Hematopoietic multipotent progenitor cell treated with erythropoietin and hydrocortisone succinate and interleukin-3 and kit ligand, for 8 days (in vitro differentiated cells): ENCODE data around the gene TMEM154.
A peak's percentile ranks its signal among the peaks of the same experiment; 100 is the strongest.

Experiments
- DNase-seq: peaks from one replicate; pipeline ENCODE4 v3.0.0-alpha.2; 2015

TMEM154 gene

DNA sequence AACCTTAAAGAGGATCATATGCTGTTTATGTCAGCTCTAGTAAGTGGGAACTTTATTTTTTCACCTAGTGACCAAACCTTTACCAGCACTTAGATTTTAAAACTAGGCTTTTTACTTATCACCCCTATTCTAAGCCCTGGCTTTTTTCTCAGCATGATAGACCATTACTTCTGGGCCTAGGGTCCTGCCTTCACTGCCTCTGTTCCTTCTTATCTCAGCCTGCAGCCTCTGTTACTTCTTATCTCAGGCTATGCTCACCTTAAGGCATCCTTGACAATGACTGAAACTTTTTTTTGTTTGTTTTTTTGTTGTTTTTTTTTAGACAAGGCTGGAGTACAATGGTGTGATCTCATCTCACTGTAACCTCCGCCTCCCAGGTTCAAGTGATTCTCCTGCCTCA, 59.6 kb downstream of the TMEM154 start:
- peak; percentile 30 for DNase-seq

DNA sequence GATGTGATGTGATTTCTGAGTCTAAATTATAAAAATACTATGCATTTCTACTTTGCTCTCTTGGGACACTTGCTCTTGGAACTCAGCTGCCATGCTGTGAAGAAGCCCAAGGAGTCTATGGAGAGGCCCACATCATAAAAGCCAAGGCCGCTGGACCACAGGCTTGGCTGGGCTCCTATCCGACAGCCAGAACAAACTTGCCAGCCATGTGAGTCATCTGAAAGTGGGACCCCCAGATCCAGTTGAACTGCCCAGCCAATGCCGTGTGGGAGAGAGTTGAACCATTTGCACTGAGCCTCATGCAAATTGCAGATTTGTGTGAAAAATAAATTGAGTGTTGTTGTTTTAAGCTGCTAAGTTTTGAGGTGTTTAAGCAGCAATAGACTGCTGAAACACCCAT, 60.2 kb downstream of the TMEM154 start:
- no peak for DNase-seq

DNA sequence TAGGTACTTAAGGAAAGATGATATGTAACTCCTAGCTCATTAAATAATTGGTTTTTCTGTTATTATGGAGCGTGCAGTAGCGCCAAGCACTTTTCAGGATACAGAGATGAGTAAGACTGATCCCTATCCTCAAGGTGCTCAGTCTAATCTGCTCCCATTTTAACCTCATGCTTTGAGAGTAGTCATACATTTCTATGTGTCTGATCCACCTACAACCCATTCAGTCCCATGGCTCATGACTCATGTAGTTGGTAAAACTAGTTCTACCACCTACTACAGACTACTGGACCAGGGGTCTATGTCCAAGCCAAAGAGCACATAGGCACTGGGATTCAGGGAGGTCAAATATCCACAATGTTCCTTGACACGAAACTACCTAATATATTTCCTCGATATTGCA, 60.8 kb downstream of the TMEM154 start:
- DNase-seq = no peak

DNA sequence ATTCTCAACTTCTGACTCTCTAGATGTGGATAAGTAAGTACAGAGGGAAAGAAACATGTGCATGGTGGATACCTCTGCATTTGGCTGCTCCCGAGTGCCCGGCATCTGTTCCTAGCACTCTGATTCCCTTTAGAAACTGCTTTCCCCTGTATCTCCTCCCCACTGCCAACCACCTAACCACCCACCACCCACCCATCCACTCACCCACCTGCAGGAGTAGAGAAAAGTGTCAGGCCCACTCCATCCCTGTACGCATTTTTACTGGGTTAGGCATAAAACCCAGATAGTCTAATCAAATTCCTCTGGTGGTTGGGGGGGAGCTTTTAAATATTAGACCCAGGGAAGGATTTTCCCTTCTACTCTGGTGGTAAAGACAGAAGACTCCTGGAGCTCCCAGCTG, 63.0 kb downstream of the TMEM154 start:
- no peak for DNase-seq

DNA sequence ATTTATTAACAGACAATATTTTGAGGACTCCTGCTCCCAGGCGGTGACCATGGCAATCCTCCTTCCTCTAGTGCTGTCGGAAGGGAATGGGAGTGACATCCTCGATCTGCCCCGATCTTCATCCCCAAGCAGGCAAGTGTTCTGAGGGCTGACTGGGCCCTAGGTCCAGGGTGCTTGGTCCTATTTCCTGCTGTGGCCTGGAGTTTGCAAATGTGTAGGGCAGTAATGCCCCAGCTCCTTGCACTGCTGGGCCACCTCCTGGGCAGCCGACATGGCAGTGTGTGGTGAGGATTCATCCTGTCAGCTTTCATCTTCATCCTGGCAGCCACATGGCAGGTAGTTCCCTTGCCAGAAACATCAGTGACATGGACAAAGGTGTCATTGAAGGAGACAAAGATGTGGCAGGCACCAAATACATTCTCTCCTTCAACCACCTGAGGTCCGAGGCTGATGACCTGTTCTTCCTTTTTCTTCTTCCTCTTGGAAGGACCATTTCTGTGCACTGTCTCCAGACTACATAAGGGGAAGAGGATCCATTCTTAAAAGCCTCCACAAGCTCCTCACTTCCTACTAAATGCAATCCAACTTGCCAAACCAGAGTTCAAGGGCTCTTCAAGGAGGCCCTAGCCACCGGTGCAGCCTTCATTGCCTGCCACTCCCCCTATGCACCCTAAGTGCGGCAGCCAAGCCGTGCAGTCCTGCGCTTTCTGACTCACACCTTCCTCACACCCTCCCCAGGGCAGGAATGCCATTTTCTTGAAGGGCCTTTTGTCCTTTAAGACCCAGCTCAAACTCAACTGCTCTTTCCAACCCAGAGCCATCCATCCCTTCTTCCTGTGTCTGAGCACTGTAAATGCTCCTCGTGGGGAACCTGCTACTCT, 65.7 kb downstream of the TMEM154 start:
- no peak for DNase-seq

DNA sequence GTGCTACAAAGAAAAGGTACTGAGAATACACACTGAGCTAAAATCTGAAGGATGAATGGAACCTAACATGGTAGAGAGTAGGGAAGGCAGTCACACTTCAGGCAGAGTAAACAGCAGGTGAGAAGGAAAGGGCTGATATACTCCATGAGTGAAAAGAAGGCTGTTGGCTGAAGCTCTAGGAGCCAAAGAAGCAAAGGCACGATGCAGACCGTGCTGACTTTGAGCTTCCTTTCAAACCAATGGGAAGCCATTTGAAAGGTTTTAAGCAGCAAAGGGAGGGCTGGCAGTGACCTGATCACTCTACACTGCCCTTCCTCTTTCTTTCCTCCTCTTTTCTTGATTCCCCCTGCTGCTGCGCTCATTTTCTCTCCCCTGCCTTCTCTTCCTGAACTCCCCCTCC, 66.4 kb downstream of the TMEM154 start:
- DNase-seq = no peak

DNA sequence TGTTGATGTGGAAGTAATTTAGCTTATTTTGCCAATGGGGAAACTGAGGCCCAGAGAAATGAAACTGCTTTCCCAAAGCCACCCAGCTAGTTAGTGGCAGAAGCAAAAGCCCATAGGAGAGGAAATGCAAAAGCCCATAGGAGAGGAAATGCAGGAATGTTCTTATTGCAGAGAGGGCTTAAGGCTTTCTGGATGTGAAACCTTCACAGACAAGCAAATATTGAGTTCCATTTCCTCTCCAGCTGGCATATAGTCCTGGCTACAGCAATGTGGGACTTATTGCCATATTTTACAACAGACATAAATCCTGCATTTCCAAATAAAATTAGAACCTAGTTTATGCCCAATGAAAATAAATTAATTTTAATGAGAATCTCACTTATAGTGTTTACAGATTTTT, 69.7 kb downstream of the TMEM154 start:
- DNase-seq = no peak

DNA sequence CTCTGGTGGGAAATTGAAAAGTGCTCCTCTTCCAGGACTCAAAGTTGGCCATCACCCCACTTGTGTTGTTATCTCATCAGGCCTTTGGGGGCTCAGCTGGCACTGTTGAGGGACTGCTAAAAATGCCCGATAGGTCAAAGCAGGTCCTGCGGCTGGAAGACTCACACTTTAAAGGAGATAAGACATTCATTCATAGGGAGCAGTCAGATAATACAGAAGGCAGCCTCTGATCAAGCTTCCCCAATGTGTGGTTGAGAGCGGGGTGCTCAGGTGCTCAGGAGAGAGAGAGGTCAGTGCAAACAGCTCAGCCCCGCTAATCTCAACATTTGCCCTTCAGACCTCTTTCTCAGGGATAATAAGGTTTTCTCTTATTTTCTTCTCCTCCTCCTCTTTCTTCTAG, 70.3 kb downstream of the TMEM154 start:
- DNase-seq = peak; percentile 97

DNA sequence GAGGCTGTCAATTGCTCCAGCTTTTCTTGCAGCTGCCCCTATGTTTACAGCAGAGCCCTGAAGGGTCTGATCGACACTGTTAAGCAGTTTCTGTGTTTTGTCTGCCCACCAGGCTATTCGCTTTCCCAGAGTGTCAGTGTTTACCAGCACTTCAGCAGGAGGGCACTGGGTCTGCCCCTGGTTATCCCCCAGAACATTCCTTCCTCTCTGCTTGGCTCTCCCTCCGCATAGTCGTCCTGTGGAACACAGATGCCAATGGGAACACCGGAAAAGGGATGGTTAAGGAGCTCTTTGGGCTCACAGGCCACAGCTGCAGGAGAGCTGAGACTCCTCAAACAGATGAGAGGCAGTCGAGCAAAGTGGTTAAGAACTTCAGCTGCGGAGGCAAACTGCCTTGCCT, 72.6 kb downstream of the TMEM154 start:
- DNase-seq = no peak

DNA sequence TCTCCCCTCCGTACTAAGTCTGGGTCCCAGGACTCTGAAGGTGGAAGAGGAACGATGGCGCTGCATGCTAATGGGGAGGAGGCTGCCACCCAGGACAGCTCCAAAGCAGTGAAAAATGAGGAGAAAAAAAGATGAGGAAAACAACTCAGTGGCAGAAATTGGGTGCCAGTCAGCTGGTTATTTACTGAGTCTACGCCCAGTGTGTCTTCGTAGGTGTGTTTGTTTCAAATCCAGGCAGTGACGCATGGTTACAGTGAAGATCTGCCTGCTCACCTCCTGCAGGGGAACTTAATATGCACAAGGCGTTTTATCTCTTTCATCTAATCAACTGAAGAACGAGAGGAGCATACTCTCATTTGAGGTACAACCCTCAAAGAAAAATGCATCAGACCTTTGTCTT, 73.0 kb downstream of the TMEM154 start:
- no peak for DNase-seq

DNA sequence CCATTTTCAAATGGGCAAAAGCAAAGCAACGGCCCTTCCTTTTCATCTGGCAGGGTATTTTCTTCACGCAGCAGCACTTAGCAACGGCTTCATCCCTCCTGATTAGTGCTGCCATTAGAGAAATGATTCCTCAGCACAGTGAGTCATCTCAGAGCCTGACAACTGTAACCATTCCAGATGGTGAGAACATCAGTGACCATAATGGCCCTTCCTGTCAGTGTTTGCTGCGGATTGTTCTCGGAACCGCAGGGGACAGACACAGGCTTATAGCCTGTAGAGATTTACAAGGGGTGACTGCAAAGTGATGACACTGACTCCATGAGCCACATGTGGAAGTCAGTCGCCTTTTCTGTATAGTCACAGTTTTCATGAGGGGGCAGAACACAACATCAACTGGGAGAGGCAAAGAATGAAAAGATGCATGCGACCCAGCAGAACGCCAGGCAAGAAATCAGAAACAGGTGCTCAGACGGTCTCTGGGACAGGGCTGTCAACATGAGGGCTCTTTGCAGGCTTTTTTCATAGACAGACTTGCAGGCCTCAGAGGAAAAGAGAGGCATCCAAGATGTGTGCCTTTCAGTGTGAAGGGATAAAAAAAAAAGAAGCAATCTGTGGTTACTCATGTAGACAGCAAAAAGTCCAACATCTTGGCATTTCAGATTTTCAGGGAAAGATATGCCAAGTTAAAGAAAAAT, 74.0 kb downstream of the TMEM154 start:
- DNase-seq = no peak

DNA sequence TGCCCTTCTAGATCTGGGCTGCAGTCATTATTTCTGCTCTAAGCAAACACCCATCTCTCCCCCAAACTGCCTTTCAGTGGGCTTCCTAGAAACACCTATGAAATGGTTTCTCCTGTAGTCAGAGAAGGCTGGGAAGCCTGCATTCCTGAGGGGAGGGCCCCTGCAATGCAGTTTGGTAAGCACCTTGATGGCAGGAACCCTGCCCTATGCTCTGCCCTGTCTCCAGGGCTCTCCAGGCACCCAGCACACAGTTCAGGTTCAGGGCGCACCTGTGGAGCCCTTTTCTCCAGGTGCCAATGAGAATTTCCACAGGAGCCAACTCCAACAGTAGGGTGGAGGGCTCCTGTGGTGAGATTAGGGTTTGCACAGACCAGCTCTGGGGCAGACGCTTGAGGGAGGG, 74.8 kb downstream of the TMEM154 start:
- no peak for DNase-seq

DNA sequence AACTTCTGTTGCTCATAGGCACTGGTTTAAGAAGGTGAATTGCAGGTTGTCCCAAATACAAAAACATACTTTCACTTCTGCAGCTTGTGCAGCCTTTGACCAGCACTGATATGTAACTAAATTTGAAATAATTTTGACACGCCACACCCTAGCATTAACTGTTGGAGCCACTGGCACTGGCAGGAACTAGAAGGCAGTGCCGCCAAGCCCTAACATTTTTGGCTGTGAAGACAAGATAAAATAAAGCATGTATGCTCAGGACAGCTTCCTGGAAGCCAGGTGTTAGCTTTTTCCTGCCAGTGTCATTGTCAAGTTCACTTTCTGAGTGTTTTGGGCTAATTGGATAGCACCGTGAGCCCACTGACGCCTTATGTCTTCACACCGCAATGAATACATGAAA, 78.6 kb downstream of the TMEM154 start:
- peak; percentile 88 for DNase-seq

DNA sequence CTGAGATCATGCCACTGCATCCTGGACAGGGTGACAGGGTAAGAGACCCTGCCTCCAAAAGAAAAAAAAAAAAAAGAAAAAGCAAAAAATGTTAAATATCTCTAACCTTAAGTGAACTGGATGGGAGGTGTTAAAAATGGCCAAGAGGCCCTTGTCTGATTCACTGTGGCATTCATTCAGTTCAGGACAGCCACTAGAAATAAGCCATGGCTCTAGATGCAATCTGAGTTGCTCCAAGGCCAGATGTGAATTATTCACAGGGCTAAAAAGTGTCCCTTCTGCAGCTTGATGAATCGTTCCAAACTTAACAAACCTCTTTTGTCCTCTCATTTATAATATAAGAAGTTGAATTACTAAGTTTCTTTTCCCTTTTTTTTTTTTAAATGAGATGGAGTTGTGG, 80.2 kb downstream of the TMEM154 start:
- no peak for DNase-seq

DNA sequence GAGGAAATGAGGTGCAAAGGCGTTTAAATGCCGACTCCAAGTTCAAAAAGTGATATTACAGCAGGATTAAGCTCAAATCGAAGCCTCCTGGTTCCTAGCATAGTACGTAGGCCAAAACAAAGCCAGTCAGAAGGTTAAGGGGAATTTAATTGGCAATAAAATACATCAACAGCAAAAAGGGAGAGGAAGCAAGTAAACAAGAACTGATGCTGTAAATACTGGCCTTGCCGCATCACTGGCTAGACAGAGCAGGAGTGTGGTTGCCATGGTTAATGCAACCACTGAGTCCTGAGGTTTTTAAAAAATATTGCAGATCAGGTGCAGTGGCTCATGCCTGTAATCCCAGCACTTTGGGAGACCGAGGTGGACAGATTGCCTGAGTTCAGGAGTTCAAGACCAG, 80.7 kb downstream of the TMEM154 start:
- DNase-seq = no peak

DNA sequence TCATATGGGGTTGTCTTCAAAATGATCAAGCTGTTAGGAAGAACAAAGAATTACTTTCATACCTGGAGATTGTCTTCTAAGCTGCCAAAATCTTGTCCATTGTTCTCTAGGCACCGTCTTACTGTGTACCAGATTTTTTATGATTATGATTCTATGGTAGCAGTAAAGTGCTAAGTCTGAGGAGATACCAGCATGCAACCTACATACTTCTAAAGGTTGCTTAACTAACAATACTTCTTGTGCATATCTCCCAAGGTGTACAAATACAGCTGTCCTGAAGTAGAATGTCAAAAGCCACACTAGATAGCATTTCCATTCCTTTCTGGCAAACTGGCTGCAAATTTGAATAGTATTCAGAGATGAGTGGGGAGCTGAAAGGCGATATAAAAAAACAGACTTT, 81.3 kb downstream of the TMEM154 start:
- no peak for DNase-seq

DNA sequence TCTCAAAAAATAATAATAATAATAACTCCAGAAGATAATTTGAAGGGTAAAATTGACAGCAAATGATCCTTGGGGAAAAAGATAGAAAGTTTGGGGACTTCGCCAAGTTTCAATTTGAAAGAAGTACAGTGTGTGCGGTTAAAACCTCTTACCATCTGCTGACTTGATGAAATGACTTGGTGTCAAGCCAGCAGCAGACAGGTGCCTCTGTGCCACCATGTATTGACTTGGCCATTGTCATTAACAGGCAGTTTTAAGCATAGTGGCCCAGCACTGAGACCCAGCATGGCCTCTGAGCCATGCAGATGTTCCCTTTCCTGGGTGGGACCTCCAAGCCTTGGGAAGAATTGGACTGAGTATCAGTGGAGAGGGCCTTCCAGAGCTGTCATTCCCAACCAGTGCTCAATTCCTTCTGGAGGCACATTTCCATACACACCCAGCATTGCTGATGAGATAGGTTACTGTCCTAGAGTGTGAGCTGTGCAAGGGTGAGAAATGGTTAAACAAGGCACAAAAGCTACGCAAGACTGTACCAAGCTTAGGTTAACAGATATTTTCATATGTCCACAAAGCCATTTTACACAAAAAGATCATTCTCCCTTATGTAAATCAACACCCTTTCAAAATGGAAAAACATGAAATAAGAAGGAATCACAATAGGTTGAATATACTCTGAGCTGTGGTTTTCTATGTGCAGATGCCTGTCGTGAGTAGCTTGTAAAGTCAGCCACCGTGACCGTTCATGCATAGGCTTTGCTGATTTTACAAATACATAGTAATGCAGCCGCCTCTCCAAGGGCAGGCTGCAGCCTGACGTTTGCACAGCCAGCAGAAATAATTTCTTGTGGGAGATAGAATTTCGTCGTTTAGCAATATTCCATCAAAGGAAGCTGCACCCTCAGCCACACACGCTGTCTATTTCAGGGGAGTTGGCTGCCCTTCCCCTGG, 84.5 kb downstream of the TMEM154 start:
- no peak for DNase-seq

DNA sequence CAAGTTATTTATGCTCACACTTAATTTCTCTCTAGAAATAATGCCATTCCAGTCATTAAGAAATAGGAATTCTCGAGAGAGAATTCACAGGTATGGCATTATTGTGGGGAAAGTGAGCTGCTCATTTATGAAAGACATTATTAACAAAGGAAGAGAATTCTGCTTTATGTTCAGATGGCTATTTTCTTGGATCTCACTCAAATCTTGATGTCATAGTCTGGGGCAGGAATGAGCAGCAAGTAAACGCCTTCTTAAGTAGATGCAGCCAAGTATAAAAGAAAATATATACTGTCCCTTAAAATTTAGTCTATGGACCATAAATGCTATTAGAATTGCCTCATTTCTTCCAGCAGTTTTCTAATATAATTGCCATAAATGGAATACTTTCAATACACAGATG, 85.7 kb downstream of the TMEM154 start:
- no peak for DNase-seq

DNA sequence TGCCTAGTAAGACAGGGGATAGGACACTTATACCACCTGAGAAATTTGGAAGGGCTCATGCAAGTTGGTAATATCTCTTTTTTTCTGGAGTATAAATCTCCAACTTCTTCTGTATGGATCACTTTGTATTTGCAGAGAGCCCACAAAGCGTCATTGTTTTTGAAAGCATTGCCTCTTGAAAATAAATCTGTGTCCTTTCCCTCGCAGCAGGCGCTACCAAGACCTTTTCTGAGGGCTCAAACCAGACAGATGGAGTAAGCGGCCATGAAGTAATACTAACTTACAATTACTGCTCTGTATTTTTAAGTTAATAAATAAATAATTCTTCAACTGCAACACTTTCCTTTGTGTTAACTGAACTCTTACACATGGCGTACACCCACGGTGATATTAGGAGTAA, 87.9 kb downstream of the TMEM154 start:
- DNase-seq = no peak

DNA sequence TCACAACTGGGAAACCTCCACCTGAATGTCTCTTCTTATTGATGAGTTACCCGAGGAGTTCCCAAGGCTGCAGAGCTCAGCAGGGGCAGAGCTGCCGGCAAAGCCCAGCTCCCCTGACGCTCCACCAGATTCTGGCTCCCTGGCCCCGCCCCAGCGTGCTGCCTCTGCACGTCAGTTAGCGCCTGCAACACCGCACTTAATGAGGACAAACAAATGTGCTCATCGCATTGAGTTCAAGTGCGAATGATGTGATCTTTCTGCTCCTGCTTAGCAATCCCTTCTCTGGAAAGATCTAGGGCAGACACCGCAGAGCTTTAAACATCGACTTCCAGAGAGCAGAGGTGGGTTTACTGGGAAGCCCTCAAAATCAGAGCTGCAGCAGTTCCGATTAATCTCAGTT, 88.4 kb downstream of the TMEM154 start:
- no peak for DNase-seq

DNA sequence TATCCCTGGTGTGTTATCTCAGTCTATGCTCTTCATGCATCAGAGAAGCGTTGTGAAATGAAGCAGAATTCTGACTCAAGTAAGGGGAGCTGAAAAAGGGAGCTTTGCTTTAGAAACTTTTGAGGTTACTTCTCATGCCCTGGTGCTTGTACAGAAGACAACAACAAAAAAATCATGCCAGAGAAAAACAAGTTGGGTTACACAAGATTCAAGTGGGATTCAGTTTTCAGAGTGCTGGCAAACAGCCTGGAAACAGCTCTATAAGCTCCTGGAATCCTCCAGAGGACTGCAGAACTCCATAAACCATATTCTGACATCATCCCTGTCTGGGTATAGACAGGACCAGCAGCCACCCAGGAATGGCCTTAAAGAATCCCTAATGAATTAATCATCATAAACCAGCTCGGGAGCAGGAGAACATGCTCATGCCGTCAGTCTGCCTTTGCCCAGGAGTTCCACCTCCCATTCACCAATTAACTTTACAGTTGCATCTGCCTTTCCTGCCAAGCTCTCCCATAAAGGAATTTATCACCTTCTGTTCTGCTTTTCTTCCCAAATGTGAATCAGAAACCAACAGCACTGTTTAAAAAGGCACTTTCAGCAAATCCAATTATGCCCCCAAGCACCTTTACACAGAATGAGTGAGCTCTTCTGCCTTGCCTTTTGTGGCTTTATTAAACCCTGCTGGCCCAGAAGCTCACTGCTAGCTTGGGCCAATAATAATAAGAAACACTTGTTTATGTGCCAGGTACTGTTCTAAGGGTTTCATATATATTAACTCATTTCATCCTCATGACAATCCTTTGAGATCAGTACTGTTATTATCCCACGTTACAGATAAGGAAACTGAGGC, 89.4 kb downstream of the TMEM154 start:
- no peak for DNase-seq

DNA sequence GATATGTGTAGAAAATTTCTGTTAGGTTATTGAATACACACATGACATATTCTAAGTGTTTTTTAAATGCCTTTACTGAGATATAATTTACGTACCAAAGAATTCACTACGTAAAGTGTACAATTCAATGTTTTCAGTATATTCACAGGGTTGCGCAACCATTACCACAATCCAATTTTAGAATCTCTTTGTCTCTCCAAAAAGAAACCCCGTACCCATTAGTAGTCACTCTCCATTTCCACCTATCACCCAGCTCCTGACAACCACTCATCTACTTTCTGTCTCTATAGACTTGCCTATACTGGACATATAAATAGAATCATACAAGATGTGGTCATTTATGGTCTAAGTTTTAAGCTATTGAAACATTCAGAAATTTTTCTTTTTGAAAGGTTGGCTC, 90.9 kb downstream of the TMEM154 start:
- no peak for DNase-seq
